Measurements from ENCODE around the gene TTC22.

TTC22 gene

GRCh38 chr1:54745274-54745673 is 55.8 kb downstream of the TTC22 start:
- no peak for DNase-seq

GRCh38 chr1:54744696-54745095 is 56.4 kb downstream of the TTC22 start:
- DNase-seq = no peak

GRCh38 chr1:54743416-54744226 is 57.5 kb downstream of the TTC22 start:
- DNase-seq = no peak

- DNase-seq = no peak
Measured at GRCh38 chr1:54742282-54742681, 58.8 kb downstream of the TTC22 start.

DNA sequence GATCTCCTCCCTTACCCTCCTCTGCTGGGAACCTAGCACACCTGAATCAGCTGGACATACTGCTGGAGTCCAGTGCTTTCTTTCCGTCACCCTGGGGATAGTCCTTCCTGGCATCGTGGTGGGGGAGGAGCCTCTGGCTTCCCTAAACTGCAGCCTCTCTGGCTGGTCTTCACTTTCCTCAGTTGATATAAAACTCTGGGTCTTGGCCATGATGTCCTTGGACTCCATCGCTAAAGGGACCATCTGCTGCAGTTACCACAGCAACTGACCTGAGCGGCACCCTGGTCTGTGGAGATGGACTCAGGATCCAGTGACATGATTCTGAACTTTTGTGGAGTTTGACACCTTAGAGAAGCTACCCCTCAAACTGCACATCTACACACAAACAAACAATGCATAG is 59.6 kb downstream of the TTC22 start:
- DNase-seq = no peak

DNA sequence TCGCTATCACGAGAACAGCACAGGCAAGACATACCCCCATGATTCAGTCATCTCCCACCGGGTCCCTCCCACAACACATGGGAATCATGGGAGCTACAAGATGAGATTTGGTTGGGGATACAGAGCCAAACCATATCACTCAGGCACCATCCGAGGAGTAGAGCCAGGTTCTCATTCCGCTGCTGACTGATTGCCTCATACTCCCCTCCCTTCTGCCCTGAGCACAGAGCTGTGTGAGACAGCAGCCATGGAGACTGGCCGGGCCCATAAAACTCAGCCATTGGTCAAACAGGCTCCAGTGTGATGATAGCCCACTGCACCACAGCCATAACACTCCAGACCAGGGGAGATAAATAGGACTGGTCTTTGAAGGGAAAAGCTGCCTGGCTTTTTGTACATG is 62.9 kb downstream of the TTC22 start:
- no peak for DNase-seq

DNA sequence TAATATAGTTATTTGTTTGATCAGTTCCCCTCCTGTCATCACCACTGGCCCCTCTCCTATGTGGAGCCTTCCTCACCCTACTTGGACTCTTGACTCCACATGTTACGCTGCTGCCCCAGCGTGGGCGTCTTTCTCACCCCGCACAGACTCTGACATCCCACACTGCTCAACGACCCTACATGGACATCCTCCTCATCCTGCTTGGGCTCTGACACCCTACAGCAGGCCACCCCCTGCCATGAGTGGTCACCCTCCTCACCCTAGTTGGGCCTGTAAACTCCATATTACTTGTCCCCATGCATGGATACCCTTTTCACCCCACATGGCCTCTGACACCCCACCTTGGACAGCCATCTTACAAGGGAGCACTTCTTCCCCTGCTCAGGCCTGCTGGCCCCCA is 64.4 kb downstream of the TTC22 start:
- no peak for DNase-seq
